Skeletal muscle tissue (tissue), 4 donors: Measurements from ENCODE around the gene ZMIZ2. TPM values are rescaled to one million over a fixed set of nuclear protein-coding genes. Genes with fewer than 3 reads are reported as not detected.
A peak's percentile ranks its signal among the peaks of the same experiment; 100 is the strongest.

Experiments used
- H3K27ac ChIP-seq: one replicate; pipeline ENCODE4 v1.7.0; 2013; ENCODE audit warnings: mild to moderate bottlenecking, low read depth, low read length, inconsistent platforms
- H3K27me3 ChIP-seq, 3 donors: one replicate each; pipeline ENCODE4 v1.7.0; 2013; ENCODE audit warnings: low read length in 3 of 3; ENCODE audit not compliant: control insufficient read depth in 3 of 3, insufficient read depth in 3 of 3
- H3K36me3 ChIP-seq, 3 donors: one replicate each; pipeline ENCODE4 v1.7.0; 2013; ENCODE audit warnings: low read length in 3 of 3; ENCODE audit not compliant: control insufficient read depth in 3 of 3, insufficient read depth in 3 of 3
- H3K4me1 ChIP-seq, 3 donors: one replicate each; pipeline ENCODE4 v1.7.0; 2013; ENCODE audit warnings: low read length in 3 of 3, mild to moderate bottlenecking in 3 of 3; ENCODE audit not compliant: control insufficient read depth in 3 of 3, insufficient read depth in 3 of 3
- H3K4me3 ChIP-seq, 3 donors: one replicate each; pipeline ENCODE4 v1.7.0; 2013; ENCODE audit warnings: low read length in 3 of 3
- H3K9ac ChIP-seq, 3 donors: one replicate each; pipeline ENCODE4 v1.7.0; 2013; ENCODE audit warnings: low read length in 3 of 3, mild to moderate bottlenecking in 3 of 3, moderate library complexity in 2 of 3, low read depth in 1 of 3
- H3K9me3 ChIP-seq, 3 donors: one replicate each; pipeline ENCODE4 v1.7.0; 2013; ENCODE audit warnings: low read length in 3 of 3; ENCODE audit not compliant: control insufficient read depth in 3 of 3
- total RNA-seq: library from RNA; depleted of rRNA; stranded (reverse); fragments of >200 nt; gene quantifications from one replicate; pipeline ENCODE4 v1.2.3, GENCODE V29; 2014
- donor health status: Osteomylitis.

The ZMIZ2 gene
- total RNA-seq, 1 donor from 2014 or later: 4.2 TPM

DNA sequence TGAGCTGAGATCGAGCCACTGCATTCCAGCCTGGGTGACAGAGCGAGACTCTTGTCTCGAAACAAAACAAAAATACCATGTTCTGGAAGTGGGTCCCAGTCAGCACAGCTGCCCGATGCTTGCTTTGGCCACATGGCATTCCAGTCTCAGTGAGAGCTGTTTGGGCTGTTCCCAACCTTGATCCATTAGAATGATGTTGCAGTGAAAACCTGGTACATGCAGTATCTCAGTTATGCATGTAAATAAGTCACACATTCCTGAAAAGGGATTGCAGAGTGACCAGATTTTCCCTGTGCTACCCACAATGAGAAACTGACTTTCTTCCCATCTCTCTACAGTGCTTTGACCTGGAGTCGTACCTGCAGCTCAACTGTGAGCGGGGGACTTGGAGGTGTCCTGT lies 15.4 kb downstream of the ZMIZ2 start:
- Histone ChIP-seq H3K27ac (no peak overlapping the region), H3K36me3 (peaks cover 63 to 75% (median 66%) of the 10 kb centered on the region in 3 donors)

DNA sequence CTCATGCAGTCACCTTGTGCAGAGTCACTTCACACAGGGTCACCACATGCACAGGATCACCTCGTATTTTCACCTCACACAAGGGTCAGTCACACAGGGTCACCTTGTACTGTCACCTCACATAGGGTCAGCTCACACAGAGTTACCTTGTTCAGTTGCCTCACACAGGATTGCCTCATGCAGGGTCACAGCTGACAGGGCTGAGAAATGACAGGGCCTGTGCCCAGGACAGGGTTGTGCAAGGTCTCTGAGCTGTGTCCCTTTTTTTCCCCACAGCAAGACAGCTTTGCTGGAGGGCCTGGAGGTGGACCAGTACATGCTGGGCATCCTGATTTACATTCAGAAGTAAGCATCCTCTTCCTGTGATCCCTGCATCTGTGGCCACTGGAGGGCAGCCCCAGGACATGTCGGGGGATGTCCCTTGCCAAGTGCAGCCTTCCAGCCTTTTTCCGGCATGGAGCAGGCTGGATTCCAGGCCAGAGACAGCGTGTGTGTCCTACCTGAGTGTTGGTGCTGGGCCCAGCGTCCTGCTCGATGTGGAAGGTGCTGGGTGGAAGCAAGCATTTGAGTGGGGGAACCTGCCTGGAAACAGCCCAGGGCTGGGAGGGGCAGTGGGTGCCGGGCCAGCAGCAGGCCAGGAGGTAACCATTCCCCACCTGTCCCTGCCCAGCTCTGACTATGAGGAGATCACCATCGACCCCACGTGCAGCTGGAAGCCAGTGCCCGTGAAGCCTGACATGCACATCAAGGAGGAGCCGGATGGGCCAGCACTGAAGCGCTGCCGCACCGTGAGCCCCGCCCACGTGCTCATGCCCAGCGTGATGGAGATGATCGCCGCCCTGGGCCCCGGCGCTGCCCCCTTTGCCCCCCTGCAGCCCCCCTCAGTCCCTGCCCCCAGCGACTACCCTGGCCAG lies 16.3 kb downstream of the ZMIZ2 start:
- Histone ChIP-seq H3K4me3 (no peak overlapping the region), H3K9me3 (no peaks in the 10 kb centered on the region), H3K27me3 (no peaks in the 10 kb centered on the region), H3K36me3 (peaks cover 61 to 69% (median 63%) of the 10 kb centered on the region in 3 donors), H3K27ac (no peak overlapping the region), H3K4me1 (peaks cover 26 to 40% (median 40%) of the 10 kb centered on the region in 3 donors), H3K9ac (no peak overlapping the region)

More for the DNA sequence above, 15.4 kb downstream of the ZMIZ2 start:
- no peaks in the 10 kb centered on the region for H3K27me3 ChIP-seq
- H3K4me3 ChIP-seq: no peak overlapping the region
- peaks cover 18 to 32% (median 31%) of the 10 kb centered on the region in 3 donors for H3K4me1 ChIP-seq
- no peaks in the 10 kb centered on the region for H3K9me3 ChIP-seq
- no peak overlapping the region for H3K9ac ChIP-seq

- H3K9me3 ChIP-seq: no peaks in the 10 kb centered on the region
- H3K9ac ChIP-seq: no peak overlapping the region
- H3K27me3 ChIP-seq: no peaks in the 10 kb centered on the region
- peaks cover 56 to 62% (median 58%) of the 10 kb centered on the region in 3 donors for H3K36me3 ChIP-seq
- no peak overlapping the region for H3K27ac ChIP-seq
- H3K4me1 ChIP-seq: peaks cover 32 to 48% (median 44%) of the 10 kb centered on the region in 3 donors
- no peak overlapping the region for H3K4me3 ChIP-seq
These were observed 17.1 kb downstream of the ZMIZ2 start for GRCh38 chr7:44765579-44766415.

GRCh38 chr7:44766416-44766801 lies 17.8 kb downstream of the ZMIZ2 start:
- Histone ChIP-seq H3K4me3 (no peak overlapping the region), H3K27ac (no peak overlapping the region), H3K36me3 (peaks cover 50 to 57% (median 52%) of the 10 kb centered on the region in 3 donors), H3K4me1 (peaks cover 32 to 44% (median 44%) of the 10 kb centered on the region in 3 donors), H3K27me3 (no peaks in the 10 kb centered on the region), H3K9ac (no peak overlapping the region), H3K9me3 (no peaks in the 10 kb centered on the region)

- Histone ChIP-seq H3K27me3 (no peaks in the 10 kb centered on the region), H3K36me3 (peaks cover 45 to 50% (median 49%) of the 10 kb centered on the region in 3 donors), H3K27ac (peak overlapping the region; percentile 29), H3K4me1 (peaks cover 32 to 40% (median 39%) of the 10 kb centered on the region in 3 donors), H3K9me3 (no peaks in the 10 kb centered on the region), H3K9ac (peak overlapping the region in 2 of 3 donors; percentile 10 to 54), H3K4me3 (no peak overlapping the region)
These were observed 18.7 kb downstream of the ZMIZ2 start for GRCh38 chr7:44767134-44767911.

- Histone ChIP-seq H3K36me3 (peaks cover 39 to 45% (median 45%) of the 10 kb centered on the region in 3 donors), H3K9me3 (no peaks in the 10 kb centered on the region), H3K4me3 (peak overlapping the region in 2 of 3 donors; percentile 6 to 23), H3K4me1 (peaks cover 32 to 36% (median 34%) of the 10 kb centered on the region in 3 donors), H3K27ac (peak overlapping the region; percentile 29), H3K9ac (peak overlapping the region in 2 of 3 donors; percentile 10 to 69), H3K27me3 (no peaks in the 10 kb centered on the region)
These were observed 19.4 kb downstream of the ZMIZ2 start for GRCh38 chr7:44767912-44768627.

DNA sequence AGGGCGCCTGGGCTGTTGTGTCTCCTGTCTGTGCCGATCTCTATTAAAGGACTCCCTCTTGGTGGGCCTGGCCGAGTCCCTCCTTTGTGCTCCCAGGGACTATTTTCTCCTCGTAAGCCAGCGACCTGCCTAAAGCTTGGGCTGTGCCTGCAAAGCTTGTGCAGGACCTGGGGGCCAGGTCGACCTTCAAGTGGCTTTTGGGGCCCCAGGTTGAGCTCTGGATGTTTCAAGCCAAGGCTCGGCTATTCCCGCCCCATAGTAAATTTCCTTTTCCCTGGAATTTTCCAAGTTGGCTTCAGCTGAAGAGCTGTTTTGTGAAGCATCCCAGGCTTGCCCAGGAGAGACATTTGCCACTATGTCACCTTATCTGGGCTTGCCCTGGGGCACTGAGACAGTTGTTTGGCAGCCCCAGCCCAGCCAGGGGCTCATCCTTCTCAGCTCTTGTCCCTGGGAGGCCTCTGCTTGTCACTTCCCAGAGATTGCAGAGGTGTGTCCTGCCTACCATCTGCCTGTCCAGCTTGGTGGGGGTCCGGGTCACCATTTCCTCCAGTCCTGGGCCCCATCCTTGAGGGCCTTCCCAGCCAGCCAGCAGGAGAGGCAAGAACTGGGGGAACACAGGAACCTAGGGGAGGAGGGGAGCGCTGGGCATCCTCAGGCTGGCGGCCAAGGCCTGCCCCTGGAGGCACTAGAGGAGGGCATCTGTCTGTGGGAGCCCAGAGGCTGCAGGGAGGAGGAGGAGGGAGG lies 20.2 kb downstream of the ZMIZ2 start:
- H3K4me3 ChIP-seq: no peak overlapping the region
- H3K27ac ChIP-seq: peak overlapping the region; percentile 29
- H3K9me3 ChIP-seq: no peaks in the 10 kb centered on the region
- H3K9ac ChIP-seq: peak overlapping the region in 2 of 3 donors; percentile 43 to 69
- no peaks in the 10 kb centered on the region for H3K27me3 ChIP-seq
- H3K36me3 ChIP-seq: peaks cover 33 to 38% (median 38%) of the 10 kb centered on the region in 3 donors
- H3K4me1 ChIP-seq: peaks cover 32 to 36% (median 34%) of the 10 kb centered on the region in 3 donors

DNA sequence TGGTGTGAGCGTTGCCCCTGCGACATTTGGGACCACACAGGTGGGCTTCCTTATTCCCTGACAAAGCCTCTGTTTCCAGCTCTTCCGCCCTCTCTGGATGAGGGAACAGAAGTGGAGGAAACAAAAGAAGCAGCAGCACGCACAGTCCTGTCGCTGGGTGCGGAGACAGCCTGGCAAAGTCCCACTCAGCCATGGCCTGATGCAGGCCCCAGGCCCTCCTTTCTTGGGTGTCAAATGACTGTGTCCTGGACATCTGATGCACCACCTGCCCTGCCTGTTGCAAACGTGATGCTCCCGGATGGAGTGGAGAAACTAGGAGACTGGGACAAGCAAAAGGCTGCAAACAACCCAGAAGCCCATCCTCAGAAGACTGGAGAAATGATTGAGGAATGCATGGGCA lies 20.7 kb downstream of the ZMIZ2 start:
- H3K9me3 ChIP-seq: no peaks in the 10 kb centered on the region
- H3K9ac ChIP-seq: peak overlapping the region in 2 of 3 donors; percentile 43 to 69
- H3K27ac ChIP-seq: no peak overlapping the region
- peaks cover 32 to 36% (median 34%) of the 10 kb centered on the region in 3 donors for H3K4me1 ChIP-seq
- H3K4me3 ChIP-seq: peak overlapping the region in 2 of 3 donors; percentile 16 to 31
- H3K36me3 ChIP-seq: peaks cover 28 to 32% (median 32%) of the 10 kb centered on the region in 3 donors
- no peaks in the 10 kb centered on the region for H3K27me3 ChIP-seq
